Cardiac fibroblast (primary cell): Measurements from ENCODE around the gene P2RY10.
"Not testable (repeated sequence)": the region's sequence is repeated elsewhere in the genome, so short reads cannot be mapped to it uniquely, and the experiment has no call there.

ENCODE experiments used
- DNase-seq, 2 donors: peaks; one replicate each; pipeline versions ENCODE4 v3.0.0 to v3.0.0-alpha.2; 2010; ENCODE audit warnings: low read depth in 2 of 2
- H3K4me3 ChIP-seq, 2 donors: replicated peaks in 1 of 2; 1 replicate in 1 of 2; 2 replicates in 1 of 2; pipeline ENCODE4 v1.5.1; 2011; ENCODE audit warnings: low read depth in 2 of 2, low read length in 2 of 2, mild to moderate bottlenecking in 2 of 2, moderate library complexity in 1 of 2
- CTCF ChIP-seq: IDR thresholded peaks from one replicate; pipeline ENCODE4 v1.5.1; 2011; ENCODE audit warnings: low read depth, mild to moderate bottlenecking, low read length, inconsistent platforms

P2RY10 gene

GRCh38 chrX:78964598-78964997 is 19.4 kb downstream of the P2RY10 start:
- no peak overlapping the region for H3K4me3 ChIP-seq
- TF ChIP-seq CTCF = no peak
- no peak for DNase-seq

GRCh38 chrX:78979789-78980464 is 34.7 kb downstream of the P2RY10 start:
- TF ChIP-seq CTCF = no peak
- DNase-seq = peak in 1 of 2 donors; percentile 35
- H3K4me3 ChIP-seq = no peak overlapping the region

- no peak for DNase-seq
- no peak for TF ChIP-seq CTCF
- no peak overlapping the region for H3K4me3 ChIP-seq
Observed at GRCh38 chrX:78989349-78989748, 44.2 kb downstream of the P2RY10 start.

GRCh38 chrX:78997870-78998558 is 52.8 kb downstream of the P2RY10 start:
- TF ChIP-seq CTCF = no peak
- no peak for DNase-seq
- H3K4me3 ChIP-seq = no peak overlapping the region

- H3K4me3 ChIP-seq = not testable (repeated sequence)
Observed at GRCh38 chrX:79007540-79007939, 62.3 kb downstream of the P2RY10 start.

More at GRCh38 chrX:79007540-79007939, 62.3 kb downstream of the P2RY10 start:
- not testable (repeated sequence) for DNase-seq
